H9 (cell line): ENCODE data around the gene MYRF. TPM values are rescaled to one million over a fixed set of nuclear protein-coding genes. Genes with fewer than 3 reads are reported as not detected.
A peak's percentile ranks its signal among the peaks of the same experiment; 100 is the strongest.

Source experiments
- DNase-seq: peaks from one replicate; pipeline ENCODE4 v3.0.0-alpha.2; 2017
- H2AFZ ChIP-seq: one replicate; pipeline ENCODE4 v1.6.1; 2013; ENCODE audit warnings: mild to moderate bottlenecking, low read length, control low read depth, moderate library complexity
- H2AK5ac ChIP-seq: 2 replicates; pipeline ENCODE4 v1.6.1; 2013; ENCODE audit warnings: low read length, control low read depth, mixed read lengths; ENCODE audit not compliant: insufficient read length
- H2BK120ac ChIP-seq: one replicate; pipeline ENCODE4 v1.6.1; 2013; ENCODE audit warnings: low read depth, mild to moderate bottlenecking, low read length, control low read depth, inconsistent platforms; ENCODE audit not compliant: poor library complexity, severe bottlenecking
- H2BK12ac ChIP-seq: 2 replicates; pipeline ENCODE4 v1.6.1; 2013; ENCODE audit warnings: low read length, control low read depth, mixed read lengths, low read depth; ENCODE audit not compliant: insufficient read length
- H2BK15ac ChIP-seq: 2 replicates; pipeline ENCODE4 v1.6.1; 2013; ENCODE audit warnings: low read depth, low read length, control low read depth
- H2BK20ac ChIP-seq: one replicate; pipeline ENCODE4 v1.6.1; 2013; ENCODE audit warnings: low read depth, mild to moderate bottlenecking, low read length, control low read depth, inconsistent platforms; ENCODE audit not compliant: poor library complexity, severe bottlenecking
- H2BK5ac ChIP-seq: 2 replicates; pipeline ENCODE4 v1.6.1; 2013; ENCODE audit warnings: low read length, control low read depth, mixed read lengths; ENCODE audit not compliant: insufficient read length
- H3K14ac ChIP-seq: 2 replicates; pipeline ENCODE4 v1.6.1; 2013; ENCODE audit warnings: low read length, control low read depth; ENCODE audit not compliant: insufficient read depth
- H3K18ac ChIP-seq: 2 replicates; pipeline ENCODE4 v1.6.1; 2013; ENCODE audit warnings: low read depth, mild to moderate bottlenecking, mixed read lengths, low read length, control low read depth; ENCODE audit not compliant: insufficient read length
- H3K23ac ChIP-seq: 2 replicates; pipeline ENCODE4 v1.6.1; 2013; ENCODE audit warnings: low read length, control low read depth, mixed read lengths, low read depth; ENCODE audit not compliant: insufficient read length
- H3K23me2 ChIP-seq: 2 replicates; pipeline ENCODE4 v1.6.1; 2013; ENCODE audit warnings: low read depth, mild to moderate bottlenecking, mixed read lengths, low read length, control low read depth; ENCODE audit not compliant: insufficient read length, poor library complexity, severe bottlenecking
- H3K27ac ChIP-seq: 2 replicates; pipeline ENCODE4 v1.5.1; 2013; ENCODE audit warnings: low read length, control low read depth, mixed read lengths, low read depth; ENCODE audit not compliant: insufficient read length
- H3K27me3 ChIP-seq: 2 replicates; pipeline ENCODE4 v1.6.1; 2013; ENCODE audit warnings: low read length, control low read depth, inconsistent platforms; ENCODE audit not compliant: insufficient read depth
- H3K4ac ChIP-seq: 2 replicates; pipeline ENCODE4 v1.6.1; 2013; ENCODE audit warnings: low read depth, mild to moderate bottlenecking, control low read depth, inconsistent platforms, low read length, moderate library complexity
- H3K4me1 ChIP-seq: 2 replicates; pipeline ENCODE4 v1.6.1; 2013; ENCODE audit warnings: low read length, control low read depth, inconsistent platforms; ENCODE audit not compliant: insufficient read depth
- H3K4me2 ChIP-seq: 2 replicates; pipeline ENCODE4 v1.6.1; 2013; ENCODE audit warnings: low read length, control low read depth, mixed read lengths; ENCODE audit not compliant: insufficient read length, insufficient read depth
- H3K56ac ChIP-seq: 2 replicates; pipeline ENCODE4 v1.6.1; 2013; ENCODE audit warnings: low read depth, mild to moderate bottlenecking, mixed read lengths, low read length, control low read depth; ENCODE audit not compliant: insufficient read length
- H3K79me1 ChIP-seq: 2 replicates; pipeline ENCODE4 v1.6.1; 2013; ENCODE audit warnings: low read depth, mild to moderate bottlenecking, moderate library complexity, low read length, control low read depth, inconsistent platforms; ENCODE audit not compliant: insufficient read depth, poor library complexity, severe bottlenecking
- H3K79me2 ChIP-seq: 2 replicates; pipeline ENCODE4 v1.6.1; 2013; ENCODE audit warnings: low read length, control low read depth, inconsistent platforms; ENCODE audit not compliant: insufficient read depth
- H3K9ac ChIP-seq: 2 replicates; pipeline ENCODE4 v1.6.1; 2013; ENCODE audit warnings: low read length, control low read depth, mixed read lengths; ENCODE audit not compliant: insufficient read length; ENCODE audit errors: extremely low read depth
- H3K9me3 ChIP-seq: one replicate; pipeline ENCODE4 v1.6.1; 2013; ENCODE audit warnings: low read depth, low read length, inconsistent platforms; ENCODE audit not compliant: control insufficient read depth
- H3T11ph ChIP-seq: one replicate; pipeline ENCODE4 v1.6.1; 2013; ENCODE audit warnings: mild to moderate bottlenecking, low read length, control low read depth, inconsistent platforms
- H4K20me1 ChIP-seq: one replicate; pipeline ENCODE4 v1.6.1; 2013; ENCODE audit not compliant: control insufficient read depth, insufficient read length, insufficient read depth
- H4K5ac ChIP-seq: 2 replicates; pipeline ENCODE4 v1.6.1; 2013; ENCODE audit warnings: low read depth, mild to moderate bottlenecking, mixed read lengths, low read length, control low read depth; ENCODE audit not compliant: insufficient read length
- H4K8ac ChIP-seq: replicated peaks from 2 replicates; pipeline ENCODE4 v1.6.1; 2013; ENCODE audit warnings: low read length, control low read depth, mixed read lengths, low read depth; ENCODE audit not compliant: insufficient read length
- H4K91ac ChIP-seq: 2 replicates; pipeline ENCODE4 v1.6.1; 2013; ENCODE audit warnings: low read depth, mild to moderate bottlenecking, moderate library complexity, mixed read lengths, low read length, control low read depth; ENCODE audit not compliant: insufficient read length
- H3K27ac Mint-ChIP-seq, 3 experiments: 2 replicates in 2 of 3; 3 replicates in 1 of 3; pipeline ENCODE4 v1.8.0; 2020 to 2021; ENCODE audit warnings: mixed read lengths in 3 of 3, mild to moderate bottlenecking in 1 of 3, moderate library complexity in 1 of 3
- H3K27me3 Mint-ChIP-seq: 2 replicates; pipeline ENCODE4 v1.8.0; 2021; ENCODE audit warnings: low read depth, mild to moderate bottlenecking, moderate library complexity, mixed read lengths
- H3K36me3 Mint-ChIP-seq, 3 experiments: 2 replicates in 2 of 3; 3 replicates in 1 of 3; pipeline ENCODE4 v1.8.0; 2020 to 2021; ENCODE audit warnings: low read depth in 3 of 3, mixed read lengths in 3 of 3; ENCODE audit not compliant: insufficient read depth in 1 of 3
- H3K4me1 Mint-ChIP-seq, 2 experiments: 2 replicates each; pipeline ENCODE4 v1.8.0; 2020; ENCODE audit warnings: mixed read lengths in 2 of 2
- H3K4me3 Mint-ChIP-seq, 2 experiments: 2 replicates in 1 of 2; 3 replicates in 1 of 2; pipeline ENCODE4 v1.8.0; 2020 to 2021; ENCODE audit warnings: mild to moderate bottlenecking in 2 of 2, mixed read lengths in 2 of 2, moderate library complexity in 1 of 2
- H3K9me3 Mint-ChIP-seq, 2 experiments: 2 replicates in 1 of 2; 3 replicates in 1 of 2; pipeline ENCODE4 v1.8.0; 2020; ENCODE audit warnings: mild to moderate bottlenecking in 2 of 2, mixed read lengths in 2 of 2, moderate library complexity in 1 of 2
- WGBS: extraction: QIAGEN DNeasy Blood & Tissue Kit; methylation state at CpG from one replicate; pipeline ENCODE4 v1.1.7; 2013; ENCODE audit warnings: missing lambda C conversion rate, low lambda C conversion rate, mixed read lengths; ENCODE audit not compliant: insufficient read length; ENCODE audit errors: extremely low coverage; 5-methylcytosine and 5-hydroxymethylcytosine counted together
- total RNA-seq: library from RNA; stranded (reverse); gene quantifications from 2 replicates; pipeline ENCODE4 v1.2.1, GENCODE V29; 2021
- TF ChIP-seq, protein P1 (sequence below): fragments of 200-600 bp; sonication (generic); conservative IDR thresholded peaks from 3 replicates; pipeline ENCODE4 v1.8.0; 2021; ENCODE audit warnings: antibody characterized with exemption, mild to moderate bottlenecking

The MYRF gene
- total RNA-seq, 1 experiment from 2014 or later = 13.9 TPM

DNA sequence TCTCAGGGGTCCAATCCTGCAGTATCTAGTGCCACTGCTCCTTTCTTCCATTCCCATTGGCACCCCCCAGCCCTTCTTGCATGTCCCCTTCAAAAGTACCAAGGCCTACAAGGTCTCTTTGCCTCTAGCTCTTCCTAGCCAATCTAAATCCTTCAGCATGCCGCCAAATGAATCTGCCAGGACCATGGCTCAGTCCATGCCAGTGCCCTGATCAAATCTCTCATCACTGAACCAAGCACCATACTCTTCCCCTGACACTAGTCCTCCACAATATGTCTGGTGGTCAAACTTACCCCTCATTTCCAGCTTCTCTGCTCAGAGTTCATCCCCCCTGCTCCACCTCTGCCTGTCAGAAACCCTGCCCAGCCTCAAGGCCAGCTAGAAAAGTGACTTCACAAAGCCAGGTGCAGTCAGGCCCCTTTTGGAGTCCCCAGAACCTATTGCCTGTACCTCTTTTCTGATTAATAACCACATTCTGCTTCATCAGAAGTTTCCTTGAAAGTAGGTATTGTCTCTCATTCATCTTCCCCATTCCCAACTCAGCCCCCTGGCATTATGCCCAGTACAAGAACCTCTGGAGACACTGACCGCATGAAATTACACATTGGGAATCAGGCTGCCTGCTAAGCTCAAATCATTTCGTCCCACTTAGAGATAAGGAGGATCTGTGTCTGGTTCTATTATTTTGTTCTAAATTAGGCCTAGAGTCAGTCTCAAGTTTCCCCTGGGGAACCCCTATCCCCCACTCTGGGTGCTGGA is 51.6 kb downstream of the MYRF start:
- Histone ChIP-seq H3K27ac (no peak overlapping the region), H3K9me3 (no peaks in the 10 kb centered on the region), H3K23ac (no peak overlapping the region), H3K4me1 (no peaks in the 10 kb centered on the region), H3K4ac (no peak overlapping the region), H2AK5ac (no peak overlapping the region), H2AFZ (no peak overlapping the region), H2BK15ac (no peak overlapping the region), H3K4me2 (no peak overlapping the region), H3K27me3 (no peaks in the 10 kb centered on the region), H4K91ac (no peak overlapping the region), H4K8ac (no peak overlapping the region), H4K5ac (no peak overlapping the region), H4K20me1 (no peaks in the 10 kb centered on the region), H3K79me1 (no peaks in the 10 kb centered on the region), H2BK120ac (no peak overlapping the region), H3T11ph (no peak overlapping the region), H3K56ac (no peak overlapping the region), H3K23me2 (no peaks in the 10 kb centered on the region), H2BK5ac (no peak overlapping the region), H3K18ac (no peak overlapping the region), H2BK20ac (no peak overlapping the region), H3K14ac (no peak overlapping the region), H3K79me2 (no peaks in the 10 kb centered on the region), H2BK12ac (no peak overlapping the region), H3K9ac (no peak overlapping the region)
- no peaks in the 10 kb centered on the region; a peak in 1 of 5 replicates for H3K9me3 Mint-ChIP-seq
- peak overlapping the region in 2 of 3 experiments; percentile 5 to 78; a peak in 3 of 7 replicates for H3K27ac Mint-ChIP-seq
- peaks cover 4% of the 10 kb centered on the region in 2 experiments; a peak in 1 of 4 replicates for H3K4me1 Mint-ChIP-seq
- peaks cover 46 to 90% (median 88%) of the 10 kb centered on the region in 3 experiments; a peak in 6 of 7 replicates for H3K36me3 Mint-ChIP-seq
- DNase-seq = no peak
- TF ChIP-seq, protein P1, sequence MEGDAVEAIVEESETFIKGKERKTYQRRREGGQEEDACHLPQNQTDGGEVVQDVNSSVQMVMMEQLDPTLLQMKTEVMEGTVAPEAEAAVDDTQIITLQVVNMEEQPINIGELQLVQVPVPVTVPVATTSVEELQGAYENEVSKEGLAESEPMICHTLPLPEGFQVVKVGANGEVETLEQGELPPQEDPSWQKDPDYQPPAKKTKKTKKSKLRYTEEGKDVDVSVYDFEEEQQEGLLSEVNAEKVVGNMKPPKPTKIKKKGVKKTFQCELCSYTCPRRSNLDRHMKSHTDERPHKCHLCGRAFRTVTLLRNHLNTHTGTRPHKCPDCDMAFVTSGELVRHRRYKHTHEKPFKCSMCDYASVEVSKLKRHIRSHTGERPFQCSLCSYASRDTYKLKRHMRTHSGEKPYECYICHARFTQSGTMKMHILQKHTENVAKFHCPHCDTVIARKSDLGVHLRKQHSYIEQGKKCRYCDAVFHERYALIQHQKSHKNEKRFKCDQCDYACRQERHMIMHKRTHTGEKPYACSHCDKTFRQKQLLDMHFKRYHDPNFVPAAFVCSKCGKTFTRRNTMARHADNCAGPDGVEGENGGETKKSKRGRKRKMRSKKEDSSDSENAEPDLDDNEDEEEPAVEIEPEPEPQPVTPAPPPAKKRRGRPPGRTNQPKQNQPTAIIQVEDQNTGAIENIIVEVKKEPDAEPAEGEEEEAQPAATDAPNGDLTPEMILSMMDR = no peak
- no CpG with 5 or more reads among the region's 3 CpGs for WGBS
- H3K4me3 Mint-ChIP-seq = peak overlapping the region in 1 of 2 experiments; percentile 18; a peak in 1 of 5 replicates
- H3K27me3 Mint-ChIP-seq = no peaks in the 10 kb centered on the region
